SK-MEL-5 (cell line): ENCODE data around the gene RALGAPA2. TPM values are rescaled to one million over a fixed set of nuclear protein-coding genes. Genes with fewer than 3 reads are reported as not detected.
"Not testable (repeated sequence)": the region's sequence is repeated elsewhere in the genome, so short reads cannot be mapped to it uniquely, and the experiment has no call there.

Source experiments
- DNase-seq: peaks from one replicate; pipeline ENCODE4 v3.0.0-alpha.2; 2016; ENCODE audit warnings: low read depth, low spot score
- in situ Hi-C: cut with HindIII; loops from 2 replicates; pipeline ENCODE4 v1.10.0; 2016; ENCODE audit warnings: low sequenced_read_pairs, high pct_unique_total_duplicates, low pct_unique_long_range_greater_than_20kb
- total RNA-seq: library from RNA; depleted of rRNA; stranded (reverse); fragments of >200 nt; shearing (Covaris generic); gene quantifications from 2 replicates; pipeline ENCODE4 v1.2.3, GENCODE V29; 2014

The RALGAPA2 gene
- total RNA-seq, 1 experiment from 2014 or later = 9.3 TPM

GRCh38 chr20:20543348-20543747 is 169.1 kb downstream of the RALGAPA2 start:
- DNase-seq, in situ Hi-C loops: not testable (repeated sequence)

- in situ Hi-C loops = no loop called here
- DNase-seq = no peak
Measured at GRCh38 chr20:20536240-20536933, 176.1 kb downstream of the RALGAPA2 start.

GRCh38 chr20:20535051-20535450 is 177.4 kb downstream of the RALGAPA2 start:
- DNase-seq = no peak
- in situ Hi-C loops = no loop called here

- no peak for DNase-seq
- in situ Hi-C loops = no loop called here
Measured at GRCh38 chr20:20531283-20531682, 181.2 kb downstream of the RALGAPA2 start.

- in situ Hi-C loops = no loop called here
Measured at GRCh38 chr20:20530428-20531151, 181.9 kb downstream of the RALGAPA2 start.

GRCh38 chr20:20529597-20529996 is 182.8 kb downstream of the RALGAPA2 start:
- no peak for DNase-seq
- in situ Hi-C loops = no loop called here

More at GRCh38 chr20:20530428-20531151, 181.9 kb downstream of the RALGAPA2 start:
- no peak for DNase-seq

- DNase-seq = no peak
- in situ Hi-C loops = no loop called here
Measured at GRCh38 chr20:20528861-20529260, 183.6 kb downstream of the RALGAPA2 start.

- DNase-seq = no peak
- in situ Hi-C loops = no loop called here
Measured at GRCh38 chr20:20527661-20528060, 184.8 kb downstream of the RALGAPA2 start.

GRCh38 chr20:20525756-20526155 is 186.7 kb downstream of the RALGAPA2 start:
- DNase-seq = peak; percentile 42
- in situ Hi-C loops = no loop called here

GRCh38 chr20:20525214-20525613 is 187.2 kb downstream of the RALGAPA2 start:
- in situ Hi-C loops = no loop called here
- no peak for DNase-seq

- in situ Hi-C loops = no loop called here
- DNase-seq = no peak
Measured at GRCh38 chr20:20524756-20525155, 187.7 kb downstream of the RALGAPA2 start.

GRCh38 chr20:20521736-20522135 is 190.7 kb downstream of the RALGAPA2 start:
- no peak for DNase-seq

GRCh38 chr20:20520776-20521175 is 191.7 kb downstream of the RALGAPA2 start:
- in situ Hi-C loops = no loop called here
- no peak for DNase-seq

More at GRCh38 chr20:20521736-20522135, 190.7 kb downstream of the RALGAPA2 start:
- in situ Hi-C loops = no loop called here

GRCh38 chr20:20519269-20519668 is 193.2 kb downstream of the RALGAPA2 start:
- DNase-seq = no peak
- in situ Hi-C loops = no loop called here

GRCh38 chr20:20518263-20518662 is 194.2 kb downstream of the RALGAPA2 start:
- DNase-seq = no peak
- in situ Hi-C loops = no loop called here

- in situ Hi-C loops = no loop called here
- no peak for DNase-seq
Measured at GRCh38 chr20:20517296-20517695, 195.1 kb downstream of the RALGAPA2 start.

GRCh38 chr20:20513720-20514119 is 198.7 kb downstream of the RALGAPA2 start:
- no peak for DNase-seq
- in situ Hi-C loops = no loop called here

- DNase-seq = no peak
- in situ Hi-C loops = no loop called here
Measured at GRCh38 chr20:20505554-20505953, 206.9 kb downstream of the RALGAPA2 start.
